DND-41 (cell line): ENCODE measurements around the gene FBXL19.

Experiments
- ATAC-seq: fragments of 200-7000 bp; cut with Tn5 transposase; 3 replicates; pipeline ENCODE4 v1.9.1; 2021; ENCODE audit warnings: low read depth; ENCODE audit not compliant: insufficient read depth
- DNase-seq: peaks from one replicate; pipeline ENCODE4 v3.0.0-alpha.2; 2020
- H2AFZ ChIP-seq: 2 replicates; pipeline ENCODE4 v1.6.0; 2012; ENCODE audit warnings: low read depth, low read length
- H3K27ac ChIP-seq: 2 replicates; pipeline ENCODE4 v1.5.1; 2012; ENCODE audit warnings: low read length, inconsistent platforms
- H3K27me3 ChIP-seq: fragments of 200-600 bp; sonication (generic); 2 replicates; pipeline ENCODE4 v1.6.0; 2012; ENCODE audit warnings: low read length, mild to moderate bottlenecking, inconsistent platforms; ENCODE audit not compliant: insufficient read depth, poor library complexity
- H3K36me3 ChIP-seq: 2 replicates; pipeline ENCODE4 v1.5.1; 2012; ENCODE audit warnings: low read length, inconsistent platforms; ENCODE audit not compliant: insufficient read depth
- H3K4me1 ChIP-seq: 2 replicates; pipeline ENCODE4 v1.5.1; 2012; ENCODE audit warnings: mild to moderate bottlenecking, low read length; ENCODE audit not compliant: insufficient read depth
- H3K4me2 ChIP-seq: 2 replicates; pipeline ENCODE4 v1.6.0; 2012; ENCODE audit warnings: mild to moderate bottlenecking, moderate library complexity, low read length, inconsistent platforms; ENCODE audit not compliant: insufficient read depth
- H3K4me3 ChIP-seq, 2 experiments: fragments of 200-600 bp in 1 of 2; shearing (Covaris generic) in 1 of 2; 2 replicates each; pipeline ENCODE4 v1.5.1; 2012 to 2016; ENCODE audit warnings: inconsistent platforms in 2 of 2, low read length in 2 of 2, mild to moderate bottlenecking in 2 of 2, low read depth in 1 of 2, moderate library complexity in 1 of 2
- H3K79me2 ChIP-seq: 2 replicates; pipeline ENCODE4 v1.6.0; 2012; ENCODE audit warnings: low read length, inconsistent platforms; ENCODE audit not compliant: insufficient read depth
- H3K9ac ChIP-seq: 2 replicates; pipeline ENCODE4 v1.6.0; 2012; ENCODE audit warnings: low read depth, mild to moderate bottlenecking, inconsistent platforms, low read length, moderate library complexity
- H3K9me3 ChIP-seq: 2 replicates; pipeline ENCODE4 v1.5.1; 2012; ENCODE audit warnings: low read length, moderate library complexity, mild to moderate bottlenecking, inconsistent platforms; ENCODE audit not compliant: insufficient read depth, severe bottlenecking
- H4K20me1 ChIP-seq: 2 replicates; pipeline ENCODE4 v1.6.0; 2012; ENCODE audit warnings: low read length; ENCODE audit not compliant: insufficient read depth
- EZH2 ChIP-seq: IDR thresholded peaks from 3 replicates; pipeline ENCODE4 v1.6.1; 2012; ENCODE audit warnings: borderline replicate concordance, low read depth, mild to moderate bottlenecking, moderate library complexity, low read length, inconsistent platforms; ENCODE audit not compliant: severe bottlenecking
- TF ChIP-seq, protein P1 (sequence below): IDR thresholded peaks from 2 replicates; pipeline ENCODE4 v1.5.1; 2012; ENCODE audit warnings: borderline replicate concordance, low read length, moderate library complexity, mild to moderate bottlenecking; ENCODE audit not compliant: poor library complexity, severe bottlenecking; ENCODE audit errors: extremely low read depth

Gene FBXL19

DNA sequence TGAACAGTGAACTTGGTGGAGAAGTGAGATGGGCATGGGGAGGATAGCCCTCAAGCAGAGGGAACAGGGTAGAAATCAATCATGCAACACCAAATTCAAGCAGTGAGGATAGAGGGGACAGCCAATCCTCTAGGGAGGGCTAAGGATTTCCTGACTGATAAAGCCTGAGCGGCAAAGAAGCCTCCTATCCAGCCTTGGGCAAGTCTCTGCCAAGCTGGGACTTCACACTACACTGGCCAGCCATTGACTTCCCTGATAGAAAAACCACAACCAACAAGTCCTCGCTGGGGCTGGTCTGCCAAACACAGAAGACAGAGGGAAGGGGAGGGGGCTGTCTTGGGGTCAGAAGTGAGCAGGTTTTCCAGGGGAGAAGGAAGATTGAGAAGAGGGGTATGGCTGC is 2.5 kb upstream of the FBXL19 start:
- no peak for DNase-seq
- Histone ChIP-seq H3K79me2 (peaks cover 21% of the 10 kb centered on the region), H3K4me3 (peak overlapping the region in 1 of 2 experiments; percentile 80; a peak in 1 of 4 replicates), H4K20me1 (peaks cover 5% of the 10 kb centered on the region; the same call in 1 of the 2 replicates), H3K4me2 (peak overlapping the region; percentile 91; the same call in 1 of the 2 replicates), H3K36me3 (peaks cover 8% of the 10 kb centered on the region; the same call in 1 of the 2 replicates), H3K9ac (peak overlapping the region; percentile 63; the same call in 1 of the 2 replicates), H3K27ac (no peak overlapping the region), H2AFZ (no peak overlapping the region; the same call in 1 of the 2 replicates), H3K4me1 (peaks cover 31% of the 10 kb centered on the region), H3K27me3 (no peaks in the 10 kb centered on the region), H3K9me3 (no peaks in the 10 kb centered on the region)
- TF ChIP-seq, protein P1, sequence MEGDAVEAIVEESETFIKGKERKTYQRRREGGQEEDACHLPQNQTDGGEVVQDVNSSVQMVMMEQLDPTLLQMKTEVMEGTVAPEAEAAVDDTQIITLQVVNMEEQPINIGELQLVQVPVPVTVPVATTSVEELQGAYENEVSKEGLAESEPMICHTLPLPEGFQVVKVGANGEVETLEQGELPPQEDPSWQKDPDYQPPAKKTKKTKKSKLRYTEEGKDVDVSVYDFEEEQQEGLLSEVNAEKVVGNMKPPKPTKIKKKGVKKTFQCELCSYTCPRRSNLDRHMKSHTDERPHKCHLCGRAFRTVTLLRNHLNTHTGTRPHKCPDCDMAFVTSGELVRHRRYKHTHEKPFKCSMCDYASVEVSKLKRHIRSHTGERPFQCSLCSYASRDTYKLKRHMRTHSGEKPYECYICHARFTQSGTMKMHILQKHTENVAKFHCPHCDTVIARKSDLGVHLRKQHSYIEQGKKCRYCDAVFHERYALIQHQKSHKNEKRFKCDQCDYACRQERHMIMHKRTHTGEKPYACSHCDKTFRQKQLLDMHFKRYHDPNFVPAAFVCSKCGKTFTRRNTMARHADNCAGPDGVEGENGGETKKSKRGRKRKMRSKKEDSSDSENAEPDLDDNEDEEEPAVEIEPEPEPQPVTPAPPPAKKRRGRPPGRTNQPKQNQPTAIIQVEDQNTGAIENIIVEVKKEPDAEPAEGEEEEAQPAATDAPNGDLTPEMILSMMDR, result no peak
- TF ChIP-seq EZH2, result no peak
- no peak for ATAC-seq

DNA sequence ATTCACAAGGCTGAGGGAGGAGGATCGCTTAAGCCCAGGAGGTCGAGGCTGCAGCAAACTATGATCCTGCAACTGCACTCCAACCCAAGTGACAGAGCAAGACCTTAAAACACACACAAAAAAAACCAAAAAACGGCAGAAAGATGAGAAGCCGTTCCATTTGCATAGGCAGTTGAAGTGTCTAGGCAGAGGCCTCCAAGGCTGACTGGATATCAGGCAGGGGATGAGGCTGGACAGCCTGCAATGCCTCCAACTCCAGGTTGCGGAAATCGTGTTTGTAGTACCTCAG is 2.0 kb upstream of the FBXL19 start:
- H2AFZ ChIP-seq, result peak overlapping the region; percentile 82
- TF ChIP-seq, protein P1, result no peak
- TF ChIP-seq EZH2, result no peak
- DNase-seq (no peak), ATAC-seq (no peak)
- peaks cover 13% of the 10 kb centered on the region for H3K36me3 ChIP-seq
- peaks cover 35% of the 10 kb centered on the region for H3K4me1 ChIP-seq
- H3K79me2 ChIP-seq, result peaks cover 27% of the 10 kb centered on the region
- H3K9me3 ChIP-seq, result no peaks in the 10 kb centered on the region
- peak overlapping the region; percentile 41 to 80; a peak in 3 of 4 replicates for H3K4me3 ChIP-seq
- peak overlapping the region; percentile 63 for H3K9ac ChIP-seq
- no peaks in the 10 kb centered on the region for H3K27me3 ChIP-seq
- H3K4me2 ChIP-seq, result peak overlapping the region; percentile 91
- peak overlapping the region; percentile 76 for H3K27ac ChIP-seq
- peaks cover 9% of the 10 kb centered on the region for H4K20me1 ChIP-seq

DNA sequence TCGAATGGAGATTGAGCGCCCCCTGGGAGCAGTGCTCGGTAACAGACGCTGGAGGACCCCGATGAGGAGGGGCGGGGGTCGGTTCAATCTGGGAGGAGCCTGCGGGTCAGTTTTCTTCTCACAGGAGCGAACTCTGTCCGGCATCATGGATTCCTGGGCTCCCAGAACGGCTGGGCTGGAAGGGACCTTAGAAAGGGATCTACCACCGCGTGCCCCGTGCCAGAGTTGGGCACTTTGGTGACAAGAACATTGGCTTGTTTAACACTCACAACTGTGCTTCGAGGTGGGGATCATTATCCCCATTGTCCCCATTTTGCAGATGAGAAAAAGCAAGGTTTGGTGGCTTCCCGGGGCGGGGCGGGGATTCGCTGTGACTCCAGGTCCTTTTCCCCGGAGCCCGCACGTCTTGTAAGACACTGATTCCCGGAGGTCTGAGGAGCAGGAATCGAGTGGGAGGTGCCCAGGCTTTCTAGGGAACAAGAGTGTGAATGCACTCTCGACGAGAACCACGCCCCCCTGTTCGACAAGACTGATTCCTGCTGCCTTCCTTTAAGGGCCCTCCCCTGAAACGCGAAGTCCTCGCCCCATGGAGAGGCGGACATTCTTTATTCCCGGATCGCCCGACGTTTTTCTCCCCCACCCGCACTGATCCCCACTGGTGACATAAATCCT is 1.5 kb upstream of the FBXL19 start:
- peaks cover 18% of the 10 kb centered on the region for H3K36me3 ChIP-seq
- H2AFZ ChIP-seq, result peak overlapping the region; percentile 82
- H3K4me3 ChIP-seq, result peak overlapping the region; percentile 41 to 80
- H3K4me2 ChIP-seq, result peak overlapping the region; percentile 91
- no peaks in the 10 kb centered on the region for H3K9me3 ChIP-seq
- H3K79me2 ChIP-seq, result peaks cover 30% of the 10 kb centered on the region
- TF ChIP-seq, protein P1, result peak; percentile 98
- TF ChIP-seq EZH2, result no peak
- peak overlapping the region; percentile 63 for H3K9ac ChIP-seq
- H4K20me1 ChIP-seq, result peaks cover 13% of the 10 kb centered on the region
- H3K27me3 ChIP-seq, result no peaks in the 10 kb centered on the region
- H3K4me1 ChIP-seq, result peaks cover 40% of the 10 kb centered on the region
- H3K27ac ChIP-seq, result peak overlapping the region; percentile 76
- peak; percentile 16 for ATAC-seq
- DNase-seq, result peak; percentile 94
